Tibial nerve (tissue), 4 donors: Measurements from ENCODE around the gene CACNA1H. TPM values are rescaled to one million over a fixed set of nuclear protein-coding genes. Genes with fewer than 3 reads are reported as not detected.

Experiments used
- DNase-seq, 2 donors: peaks; one replicate each; pipeline ENCODE4 v3.0.0-alpha.2; 2019; ENCODE audit warnings: low spot score in 2 of 2
- H3K27ac ChIP-seq, 4 donors: fragments of 200-600 bp; sonication (generic) in 3 of 4; one replicate each; pipeline ENCODE4 v1.5.1; 2017 to 2019; ENCODE audit warnings: mild to moderate bottlenecking in 1 of 4
- H3K27me3 ChIP-seq, 2 donors: fragments of 200-600 bp; sonication (generic) in 1 of 2; one replicate each; pipeline versions ENCODE4 v1.5.1 to v1.6.0; 2017 to 2019
- H3K36me3 ChIP-seq, 3 donors: fragments of 200-600 bp; sonication (generic); one replicate each; pipeline ENCODE4 v1.5.1; 2018 to 2019
- H3K4me1 ChIP-seq, 4 donors: fragments of 200-600 bp; sonication (generic) in 3 of 4; one replicate each; pipeline ENCODE4 v1.5.1; 2017 to 2019
- H3K4me3 ChIP-seq, 4 donors: fragments of 200-600 bp; sonication (generic) in 3 of 4; one replicate each; pipeline ENCODE4 v1.5.1; 2017 to 2019; ENCODE audit warnings: mild to moderate bottlenecking in 1 of 4, moderate library complexity in 1 of 4
- H3K9me3 ChIP-seq, 4 donors: fragments of 200-600 bp; sonication (generic) in 3 of 4; one replicate each; pipeline ENCODE4 v1.5.1; 2017 to 2019
- CTCF ChIP-seq, 5 experiments: fragments of 200-600 bp in 3 of 5; fragments of 450-650 bp in 2 of 5; sonication (generic) in 3 of 5; IDR thresholded peaks; one replicate each; pipeline ENCODE4 v1.5.1; 2016 to 2019; ENCODE audit warnings: antibody characterized with exemption in 5 of 5, mild to moderate bottlenecking in 3 of 5, moderate library complexity in 2 of 5
- EP300 ChIP-seq, 2 donors: sonication (generic); formaldehyde crosslinking; IDR thresholded peaks; one replicate each; pipeline ENCODE4 v1.6.1; 2017; ENCODE audit warnings: antibody characterized with exemption in 2 of 2, mild to moderate bottlenecking in 1 of 2
- POLR2A ChIP-seq, 2 donors: fragments of 450-650 bp; IDR thresholded peaks; one replicate each; pipeline ENCODE4 v1.6.1; 2017; ENCODE audit warnings: antibody characterized with exemption in 2 of 2, mild to moderate bottlenecking in 2 of 2, moderate library complexity in 2 of 2
- WGBS, 2 donors: methylation state at CpG; one replicate each; pipeline ENCODE4 v1.1.5; 2018; 5-methylcytosine and 5-hydroxymethylcytosine counted together
- total RNA-seq, 4 donors: library from RNA; depleted of rRNA; stranded (reverse); fragments of >200 nt; gene quantifications; one replicate each; pipeline ENCODE4 v1.1.0, GENCODE V29; 2016

The CACNA1H gene
- total RNA-seq, 4 donors from 2014 or later: 3.8 to 12.0 (median 9.0) TPM

- peaks cover 0 to 89% of the 10 kb centered on the region in 2 donors for H3K27me3 ChIP-seq
- H3K27ac ChIP-seq: no peak overlapping the region
- H3K4me3 ChIP-seq: no peak overlapping the region
- DNase-seq: no peak
- H3K4me1 ChIP-seq: no peaks in the 10 kb centered on the region
- 58 to 73% methylated on average over 9 to 15 of the region's 15 CpGs for WGBS, 2 donors
- no peaks in the 10 kb centered on the region for H3K9me3 ChIP-seq
- H3K36me3 ChIP-seq: no peaks in the 10 kb centered on the region
- TF ChIP-seq CTCF (IDR thresholded peaks at IDR 0.05): no peak
- TF ChIP-seq POLR2A (IDR thresholded peaks at IDR 0.05): no peak
- TF ChIP-seq EP300 (IDR thresholded peaks at IDR 0.05): no peak
Observed at GRCh38 chr16:1113889-1114526, 38.9 kb upstream of the CACNA1H start.

DNA sequence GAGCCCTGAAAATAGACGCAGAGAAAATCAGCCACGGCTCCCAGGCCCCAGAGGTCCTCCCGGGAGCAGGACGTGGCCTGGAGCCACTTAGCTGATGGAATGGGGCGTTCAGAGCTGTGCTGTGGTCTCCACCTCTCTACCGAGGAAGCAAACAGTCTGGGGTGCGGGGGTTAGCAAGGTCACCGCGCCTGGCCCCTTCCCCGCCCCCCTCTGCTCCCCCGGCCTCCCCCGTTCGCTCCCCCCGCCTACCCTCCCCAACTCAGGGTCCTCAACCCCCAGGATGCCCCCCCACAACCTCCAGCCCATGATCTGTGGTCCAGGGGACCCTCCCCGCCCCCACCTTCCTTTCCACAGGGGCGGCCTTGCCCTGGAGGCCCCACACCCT, 36.2 kb upstream of the CACNA1H start:
- WGBS, 2 donors: 45 to 54% methylated on average over 12 to 13 of the region's 16 CpGs
- peaks cover 0 to 3% (median 0%) of the 10 kb centered on the region in 4 donors for H3K4me1 ChIP-seq
- TF ChIP-seq POLR2A (IDR thresholded peaks at IDR 0.05): no peak
- no peak for TF ChIP-seq CTCF (IDR thresholded peaks at IDR 0.05)
- TF ChIP-seq EP300 (IDR thresholded peaks at IDR 0.05): no peak

GRCh38 chr16:1117176-1117900, 35.6 kb upstream of the CACNA1H start:
- H3K4me1 ChIP-seq: peaks cover 0 to 3% (median 0%) of the 10 kb centered on the region in 4 donors
- TF ChIP-seq POLR2A (IDR thresholded peaks at IDR 0.05) (no peak), CTCF (IDR thresholded peaks at IDR 0.05) (no peak), EP300 (IDR thresholded peaks at IDR 0.05) (no peak)
- H3K9me3 ChIP-seq: no peaks in the 10 kb centered on the region
- 33 to 51% methylated on average over 17 to 29 of the region's 34 CpGs for WGBS, 2 donors
- H3K27me3 ChIP-seq: peaks cover 0 to 83% of the 10 kb centered on the region in 2 donors
- DNase-seq: no peak
- H3K27ac ChIP-seq: no peak overlapping the region
- no peak overlapping the region for H3K4me3 ChIP-seq
- no peaks in the 10 kb centered on the region for H3K36me3 ChIP-seq

More for the DNA sequence above, 36.2 kb upstream of the CACNA1H start:
- no peak overlapping the region for H3K4me3 ChIP-seq
- no peaks in the 10 kb centered on the region for H3K36me3 ChIP-seq
- peaks cover 0 to 88% of the 10 kb centered on the region in 2 donors for H3K27me3 ChIP-seq
- H3K27ac ChIP-seq: no peak overlapping the region
- DNase-seq: no peak
- H3K9me3 ChIP-seq: no peaks in the 10 kb centered on the region

DNA sequence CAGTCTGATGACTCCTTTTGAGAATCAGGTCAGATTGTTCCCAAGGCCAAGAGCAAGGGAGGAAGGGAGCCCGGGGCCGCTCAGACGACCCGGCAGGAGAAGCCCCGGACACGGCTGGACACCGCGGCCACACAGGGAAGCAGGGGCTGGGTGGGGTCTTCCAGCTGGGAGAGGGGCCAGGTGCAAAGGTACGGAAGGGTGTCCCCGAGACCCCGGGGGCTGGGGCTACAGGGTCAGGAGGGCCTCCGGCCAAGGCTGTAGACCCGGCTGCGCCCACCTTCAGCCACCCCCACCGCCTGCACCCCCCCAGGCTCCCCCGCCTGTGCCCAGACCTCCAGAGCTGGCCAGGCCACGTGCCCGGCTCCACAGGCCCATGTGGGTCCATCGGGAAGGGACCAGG, 35.0 kb upstream of the CACNA1H start:
- no peak overlapping the region for H3K27ac ChIP-seq
- no peak for TF ChIP-seq EP300 (IDR thresholded peaks at IDR 0.05)
- no peak for TF ChIP-seq CTCF (IDR thresholded peaks at IDR 0.05)
- TF ChIP-seq POLR2A (IDR thresholded peaks at IDR 0.05): no peak
- WGBS, 2 donors: 58 to 68% methylated on average over 11 to 16 of the region's 19 CpGs
- peaks cover 0 to 3% (median 0%) of the 10 kb centered on the region in 4 donors for H3K4me1 ChIP-seq
- no peaks in the 10 kb centered on the region for H3K9me3 ChIP-seq
- no peak overlapping the region for H3K4me3 ChIP-seq
- no peak for DNase-seq
- H3K27me3 ChIP-seq: peaks cover 0 to 82% of the 10 kb centered on the region in 2 donors
- H3K36me3 ChIP-seq: no peaks in the 10 kb centered on the region

GRCh38 chr16:1119129-1119528, 33.8 kb upstream of the CACNA1H start:
- peaks cover 0 to 87% of the 10 kb centered on the region in 2 donors for H3K27me3 ChIP-seq
- no peaks in the 10 kb centered on the region for H3K9me3 ChIP-seq
- 56 to 63% methylated on average over 3 to 16 of the region's 19 CpGs for WGBS, 2 donors
- H3K36me3 ChIP-seq: no peaks in the 10 kb centered on the region
- no peak for DNase-seq
- H3K4me1 ChIP-seq: peaks cover 0 to 3% (median 0%) of the 10 kb centered on the region in 4 donors
- TF ChIP-seq EP300 (IDR thresholded peaks at IDR 0.05) (no peak), POLR2A (IDR thresholded peaks at IDR 0.05) (no peak), CTCF (IDR thresholded peaks at IDR 0.05) (no peak)
- no peak overlapping the region for H3K4me3 ChIP-seq
- H3K27ac ChIP-seq: no peak overlapping the region
